GM21576 (cell line): ENCODE measurements around the gene PSMD5.

Experiments
- ATAC-seq: cut with Tn5 transposase; IDR thresholded peaks from one replicate; pipeline ENCODE4 v1.9.1; 2021; ENCODE audit warnings: mild to moderate bottlenecking, moderate library complexity; ENCODE audit not compliant: unreplicated experiment

The PSMD5 gene

DNA sequence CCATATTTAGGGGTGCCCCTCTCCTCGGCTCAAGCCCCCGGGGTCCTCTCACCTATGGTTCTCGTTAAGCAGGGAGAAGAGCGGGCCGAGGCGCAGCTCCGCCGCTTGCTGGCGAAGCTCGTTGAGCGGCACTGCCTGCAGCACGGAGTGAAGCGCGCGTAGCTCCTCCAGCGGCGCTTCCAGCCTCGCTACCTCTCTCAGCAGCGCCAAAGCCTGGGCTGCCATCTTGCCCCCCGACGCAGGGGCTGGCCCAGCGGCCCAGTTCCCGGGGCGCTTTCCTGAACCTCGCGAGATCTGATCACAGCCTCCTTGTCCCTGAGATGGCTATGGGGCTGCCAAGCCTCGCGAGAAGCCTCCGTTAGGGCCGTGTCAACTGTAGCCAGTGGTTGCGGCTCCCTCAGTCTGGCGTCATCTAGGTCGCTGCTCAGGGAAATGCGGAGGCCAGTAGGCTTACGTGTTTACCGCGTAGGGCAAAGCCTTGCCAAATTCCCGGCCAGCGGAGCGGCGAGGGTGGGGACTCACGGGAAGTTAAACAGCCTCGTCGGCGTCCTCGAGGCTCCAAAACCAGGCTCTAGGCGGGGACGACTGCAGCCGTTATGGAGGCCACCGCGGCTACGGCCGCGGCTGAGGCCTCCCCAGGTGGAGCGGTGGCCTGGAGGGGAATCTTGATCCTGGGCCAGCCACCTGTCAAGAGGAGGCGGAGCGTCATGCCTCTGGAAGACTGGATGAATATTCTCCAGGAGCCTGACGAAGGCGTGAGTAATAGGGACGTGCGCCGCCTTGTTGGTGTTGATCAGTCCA lies at the start of gene PSMD5:
TSS of gene PSMD5 (minus strand) at position 238 of the 801 bp plus-strand sequence. CDS start at position 225, 13 bp downstream.
- peak; percentile 99 for ATAC-seq

DNA sequence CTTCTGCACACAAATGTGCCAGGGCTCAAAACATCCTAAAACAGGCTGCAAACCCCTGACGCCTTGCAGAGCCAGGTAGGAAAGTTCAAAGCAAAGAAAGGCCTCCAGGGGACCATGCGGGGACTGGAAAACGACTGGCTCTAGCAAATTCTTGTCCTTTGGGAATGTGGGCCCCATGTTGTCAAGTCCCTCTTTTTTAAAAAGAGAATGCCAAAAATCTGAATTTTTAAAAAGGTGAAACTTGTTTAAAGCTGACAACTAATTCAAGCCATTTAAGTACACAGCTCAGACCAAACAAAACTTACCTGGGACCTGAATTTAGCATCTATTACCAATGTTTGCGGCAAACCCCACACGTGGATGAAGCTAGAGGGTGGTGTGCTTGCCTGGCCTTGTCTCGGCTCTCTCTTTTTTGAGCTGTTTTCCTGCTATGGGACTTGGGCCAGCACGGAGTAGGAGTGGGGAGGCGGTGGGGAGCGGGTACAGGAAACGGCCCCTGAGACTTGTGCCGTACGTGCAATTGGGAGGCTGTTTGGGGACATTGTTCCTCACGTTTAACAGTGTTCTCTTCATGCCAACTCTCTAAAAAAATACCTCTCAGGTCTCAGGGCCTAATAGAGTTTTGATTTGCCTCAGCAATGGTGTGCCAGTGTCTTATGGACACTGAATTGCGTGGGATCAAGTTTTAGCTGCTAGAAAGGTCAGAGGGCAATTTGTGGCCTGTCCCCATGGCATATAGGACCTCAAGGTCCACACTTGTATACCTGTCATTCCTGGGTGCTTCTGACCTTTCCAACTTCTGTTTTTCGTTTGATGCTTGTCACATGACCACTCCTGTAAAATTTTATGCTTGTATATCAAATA lies 49.4 kb upstream of the PSMD5 start:
- ATAC-seq = peak; percentile 21

- ATAC-seq = no peak
Observed at GRCh38 chr9:120891245-120891883, 48.6 kb upstream of the PSMD5 start.

DNA sequence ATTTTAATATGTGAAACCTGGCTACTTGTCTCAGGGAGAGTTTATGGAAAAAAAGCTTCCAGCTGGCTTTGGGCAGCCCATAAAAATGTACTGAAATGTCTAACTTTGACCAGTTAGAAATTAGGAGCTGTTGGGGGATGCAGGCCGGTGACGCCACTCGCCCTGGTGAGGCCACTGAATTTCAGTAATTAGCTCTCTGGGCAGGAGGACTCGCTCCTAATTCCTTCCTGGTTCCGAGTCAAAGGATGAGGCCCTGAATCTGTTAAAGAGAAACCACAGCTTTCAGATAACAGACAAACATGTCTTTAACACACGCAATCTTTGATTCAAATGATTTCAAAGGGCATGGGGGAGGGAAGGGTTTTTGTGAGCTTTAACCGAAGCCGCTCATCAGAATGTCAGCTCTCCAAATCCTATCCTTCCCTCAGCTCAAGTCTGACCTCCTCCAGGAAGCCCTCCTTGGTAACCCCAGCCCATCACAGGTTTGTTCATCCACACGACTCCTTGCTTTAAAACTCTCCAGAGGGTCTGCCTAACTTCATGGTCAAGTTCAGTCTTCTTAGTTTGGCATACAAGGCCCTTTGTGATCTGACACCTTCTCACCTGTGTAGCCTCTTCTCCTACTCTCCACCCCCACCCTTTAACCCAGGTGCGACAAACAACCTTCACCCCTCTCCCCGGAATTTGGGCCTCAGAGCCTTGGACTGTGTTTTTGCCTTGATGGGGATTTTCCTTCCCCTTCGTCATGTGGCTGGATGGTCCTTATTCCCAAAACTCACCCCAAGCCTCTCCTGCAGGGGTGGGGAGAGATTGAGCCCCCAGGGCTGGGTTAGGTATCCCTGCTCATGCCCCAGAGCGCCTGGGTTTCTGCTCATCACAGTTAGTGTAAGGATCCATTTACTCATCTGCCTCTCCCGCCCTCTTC lies 47.9 kb upstream of the PSMD5 start:
- ATAC-seq = no peak

GRCh38 chr9:120889606-120890271 lies 47.0 kb upstream of the PSMD5 start:
- ATAC-seq = no peak

GRCh38 chr9:120888626-120889025 lies 45.9 kb upstream of the PSMD5 start:
- no peak for ATAC-seq

GRCh38 chr9:120886490-120886967 lies 43.8 kb upstream of the PSMD5 start:
- no peak for ATAC-seq

GRCh38 chr9:120885958-120886357 lies 43.2 kb upstream of the PSMD5 start:
- no peak for ATAC-seq

DNA sequence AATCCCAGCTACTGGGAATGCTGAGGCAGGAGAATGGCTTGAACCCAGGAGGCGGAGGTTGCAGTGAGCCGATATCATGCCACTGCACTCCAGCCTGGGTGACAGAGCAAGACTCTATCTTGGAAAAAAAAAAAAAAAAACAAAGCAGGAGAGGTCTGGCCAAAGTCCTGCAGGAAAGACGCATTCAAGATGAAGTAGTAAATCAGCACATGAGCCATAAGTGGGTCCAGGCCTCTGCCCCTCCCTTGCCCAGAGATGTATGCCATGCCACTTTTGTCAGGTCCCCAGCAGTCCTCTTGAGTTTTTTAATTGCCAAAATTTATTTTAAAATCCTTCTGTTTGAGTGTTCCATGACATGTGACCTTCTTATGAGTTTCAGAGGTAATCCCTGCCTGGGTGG lies 42.7 kb upstream of the PSMD5 start:
- no peak for ATAC-seq

DNA sequence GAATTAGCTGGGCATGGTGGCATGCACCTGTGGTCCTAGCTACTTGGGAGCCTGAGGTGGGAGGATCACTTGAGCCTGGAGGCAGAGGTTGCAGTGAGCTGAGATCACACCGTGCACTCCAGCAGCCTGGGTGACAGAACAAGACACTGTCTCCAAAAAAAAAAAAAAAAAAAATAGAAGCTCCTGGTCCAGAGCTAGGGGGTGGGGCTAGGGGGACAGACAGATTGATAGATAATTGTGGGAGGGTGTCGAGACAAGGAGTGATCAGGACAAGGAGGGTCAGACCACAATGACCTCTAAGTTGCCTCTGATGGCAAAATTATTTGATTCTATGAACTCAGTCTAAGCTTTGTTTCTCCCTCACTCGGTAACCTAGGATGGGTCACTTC lies 40.9 kb upstream of the PSMD5 start:
- ATAC-seq = no peak

DNA sequence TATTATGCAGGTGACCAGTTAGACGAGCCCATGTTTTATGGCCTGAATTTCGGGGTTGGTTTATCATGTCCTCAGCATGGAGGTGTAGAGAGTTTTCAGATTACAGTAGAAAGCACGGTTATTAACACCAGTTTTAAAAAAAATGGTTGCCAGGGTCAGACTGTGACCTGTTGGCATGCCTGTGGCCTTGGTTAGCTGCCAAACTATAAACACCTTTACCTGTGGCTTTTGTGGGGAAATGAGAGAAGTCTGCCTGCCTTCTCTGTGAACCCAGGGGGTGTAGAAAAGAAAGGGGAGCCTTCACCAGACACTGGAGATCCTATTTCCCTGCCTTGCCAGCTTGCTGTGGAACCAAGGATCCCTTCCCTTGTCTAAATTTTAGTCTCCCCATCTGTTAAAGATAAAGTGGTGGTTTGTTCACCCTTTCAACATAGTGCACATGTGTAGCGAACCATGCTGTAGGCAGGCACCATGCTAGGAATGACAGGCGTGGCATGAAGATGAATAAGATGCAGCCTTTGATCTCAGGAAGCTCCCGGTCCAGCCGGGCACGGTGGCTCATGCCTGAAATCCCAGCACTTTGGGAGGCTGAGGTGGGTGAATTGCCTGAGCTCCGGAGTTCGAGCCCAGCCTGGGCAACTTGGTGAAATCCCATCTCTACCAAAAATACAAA lies 40.3 kb upstream of the PSMD5 start:
- no peak for ATAC-seq

DNA sequence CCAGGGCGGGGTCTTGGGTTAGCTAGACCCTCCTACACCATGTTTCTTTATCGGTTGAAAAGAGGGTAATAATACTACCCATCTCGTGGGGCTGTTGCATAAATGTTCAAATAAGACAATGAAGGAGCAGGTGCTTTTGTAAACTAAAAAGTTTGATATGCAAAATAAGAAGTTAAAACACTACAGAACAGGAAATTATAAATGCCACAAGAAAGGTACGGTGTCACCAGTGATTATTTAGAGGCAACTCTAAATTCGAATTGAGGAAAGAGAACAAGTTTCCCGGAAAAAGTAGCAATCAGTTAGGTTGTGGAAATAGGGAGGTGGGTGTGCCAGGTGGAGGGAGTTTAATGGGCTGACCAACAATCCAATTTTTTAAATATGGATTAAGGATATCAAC lies 36.7 kb upstream of the PSMD5 start:
- no peak for ATAC-seq

GRCh38 chr9:120878188-120879130 lies 35.7 kb upstream of the PSMD5 start:
- ATAC-seq = no peak

- ATAC-seq = peak; percentile 31
Observed at GRCh38 chr9:120877276-120878034, 34.7 kb upstream of the PSMD5 start.

DNA sequence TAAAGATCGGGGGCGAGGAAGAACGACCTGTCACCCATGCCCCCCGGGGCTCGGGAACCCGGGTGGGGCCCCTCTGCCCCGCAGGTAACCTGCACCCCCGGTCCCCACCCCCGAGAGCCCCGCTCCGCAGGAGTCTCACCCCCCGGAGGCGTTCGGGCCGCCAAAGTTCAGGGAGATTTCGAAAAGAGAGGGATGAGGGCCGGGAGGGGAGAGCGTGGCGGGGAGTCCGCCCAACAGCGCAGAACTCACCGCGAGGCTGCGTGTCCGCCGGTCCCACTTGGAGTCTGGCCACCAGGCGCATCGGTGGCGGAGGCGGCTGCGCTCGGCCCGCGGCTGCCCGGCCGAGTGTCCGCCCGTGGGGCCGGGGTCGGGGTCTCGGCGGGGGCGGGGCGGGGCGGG lies 34.1 kb upstream of the PSMD5 start, which contains the start of gene PHF19:
TSS of gene PHF19 (minus strand) at position 347 of the 399 bp plus-strand sequence. CDS start 2,447 bp downstream, outside the sequence.
- no peak for ATAC-seq

DNA sequence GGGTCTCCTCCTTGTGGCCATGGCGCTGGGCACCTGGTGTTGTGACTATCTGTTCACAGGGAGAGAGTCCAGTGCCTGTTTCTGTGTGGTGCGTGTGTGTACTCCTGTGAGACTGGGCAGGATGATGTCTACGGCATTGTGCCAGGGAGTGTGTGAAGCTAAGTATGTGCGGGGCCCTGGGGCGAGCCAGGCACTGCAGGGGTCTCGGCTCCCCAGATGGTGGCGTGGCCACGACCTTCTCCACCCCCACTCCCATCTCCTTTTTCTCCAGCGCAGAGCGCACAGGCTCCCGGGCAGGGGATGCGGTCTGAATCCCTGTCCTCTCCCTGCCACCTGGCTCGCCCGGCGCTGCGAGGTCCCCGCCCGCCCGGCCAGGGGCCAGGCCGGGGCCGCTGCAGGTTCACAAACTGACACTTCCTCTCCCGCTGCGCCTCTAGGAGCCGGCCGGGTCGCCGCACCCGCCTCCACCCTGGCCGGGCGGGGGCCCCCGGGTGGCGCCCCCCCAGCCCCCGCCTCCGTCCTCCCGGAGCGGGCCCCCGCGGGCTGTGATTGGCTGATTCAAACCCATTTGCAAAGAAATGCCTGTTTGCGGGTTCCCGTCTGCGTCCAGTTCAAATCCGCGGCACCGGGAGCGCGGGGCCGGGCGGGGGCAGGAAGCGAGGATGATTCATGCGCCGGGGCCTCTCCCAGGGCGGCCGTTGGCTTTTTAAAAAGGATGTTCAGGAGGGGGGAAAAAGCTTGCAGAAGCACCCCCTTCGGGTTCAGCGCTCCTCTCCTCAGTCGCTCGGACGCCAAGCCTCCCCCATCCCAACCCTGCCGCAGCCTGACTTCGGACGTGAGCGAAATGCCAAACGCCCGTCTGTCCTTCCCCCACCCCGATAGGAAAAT lies 33.5 kb upstream of the PSMD5 start:
- ATAC-seq = peak; percentile 55
